ENCODE results near the gene GIMD1. TPM values are rescaled to one million over a fixed set of nuclear protein-coding genes. Genes with fewer than 3 reads are reported as not detected.

The GIMD1 gene
- total RNA-seq, 1 experiment from 2014 or later, result not detected

DNA sequence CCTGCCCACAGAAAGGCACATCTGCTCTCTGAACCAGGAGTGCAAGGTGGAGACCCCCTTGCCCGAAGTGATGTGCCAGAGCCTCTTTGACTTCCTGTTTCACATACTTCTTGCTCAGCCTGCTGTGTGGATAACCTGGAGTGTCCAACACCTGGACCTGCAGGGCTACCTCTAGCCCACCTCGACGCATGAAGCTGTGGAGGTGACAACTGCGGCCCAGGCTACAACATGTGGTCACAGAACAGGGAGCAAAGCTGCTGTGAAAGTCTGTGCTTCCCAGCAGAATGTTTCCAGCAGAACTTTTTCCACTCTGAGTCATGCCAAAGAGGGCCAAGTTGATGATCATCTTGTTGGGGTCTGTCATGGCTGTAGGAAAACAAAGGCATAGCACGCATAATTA, 1.5 kb downstream of the GIMD1 start:
- Histone ChIP-seq H3K4me3 (ENCODE audit: low read depth in 2 of 2, low read length in 2 of 2) (no peak overlapping the region), H3K9me3 (ENCODE audit: control insufficient read depth, insufficient read depth, low read depth, low read length) (no peaks in the 10 kb centered on the region), H3K36me3 (ENCODE audit: control insufficient read depth, insufficient read depth, low read length) (no peaks in the 10 kb centered on the region), H3K4me1 (ENCODE audit: control insufficient read depth, insufficient read depth, low read length) (no peaks in the 10 kb centered on the region), H3K27me3 (ENCODE audit: control insufficient read depth, insufficient read depth, low read length) (no peaks in the 10 kb centered on the region), H3K27ac (ENCODE audit: low read length) (no peak overlapping the region)
- CTCF ChIA-PET, result no interaction called here
- POLR2A ChIA-PET, result no interaction called here
- DNase-seq (ENCODE audit: low read depth, low spot score) (no peak), ATAC-seq (no peak)
- no peak for TF ChIP-seq POLR2AphosphoS5 (IDR thresholded peaks at IDR 0.05; ENCODE audit: low read depth, low read length)
- TF ChIP-seq, protein P1, sequence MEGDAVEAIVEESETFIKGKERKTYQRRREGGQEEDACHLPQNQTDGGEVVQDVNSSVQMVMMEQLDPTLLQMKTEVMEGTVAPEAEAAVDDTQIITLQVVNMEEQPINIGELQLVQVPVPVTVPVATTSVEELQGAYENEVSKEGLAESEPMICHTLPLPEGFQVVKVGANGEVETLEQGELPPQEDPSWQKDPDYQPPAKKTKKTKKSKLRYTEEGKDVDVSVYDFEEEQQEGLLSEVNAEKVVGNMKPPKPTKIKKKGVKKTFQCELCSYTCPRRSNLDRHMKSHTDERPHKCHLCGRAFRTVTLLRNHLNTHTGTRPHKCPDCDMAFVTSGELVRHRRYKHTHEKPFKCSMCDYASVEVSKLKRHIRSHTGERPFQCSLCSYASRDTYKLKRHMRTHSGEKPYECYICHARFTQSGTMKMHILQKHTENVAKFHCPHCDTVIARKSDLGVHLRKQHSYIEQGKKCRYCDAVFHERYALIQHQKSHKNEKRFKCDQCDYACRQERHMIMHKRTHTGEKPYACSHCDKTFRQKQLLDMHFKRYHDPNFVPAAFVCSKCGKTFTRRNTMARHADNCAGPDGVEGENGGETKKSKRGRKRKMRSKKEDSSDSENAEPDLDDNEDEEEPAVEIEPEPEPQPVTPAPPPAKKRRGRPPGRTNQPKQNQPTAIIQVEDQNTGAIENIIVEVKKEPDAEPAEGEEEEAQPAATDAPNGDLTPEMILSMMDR (IDR thresholded peaks at IDR 0.05), result no peak
- TF ChIP-seq TCF7L2 (IDR thresholded peaks at IDR 0.05; ENCODE audit: low read depth, low read length), result no peak
- TF ChIP-seq, protein P2, sequence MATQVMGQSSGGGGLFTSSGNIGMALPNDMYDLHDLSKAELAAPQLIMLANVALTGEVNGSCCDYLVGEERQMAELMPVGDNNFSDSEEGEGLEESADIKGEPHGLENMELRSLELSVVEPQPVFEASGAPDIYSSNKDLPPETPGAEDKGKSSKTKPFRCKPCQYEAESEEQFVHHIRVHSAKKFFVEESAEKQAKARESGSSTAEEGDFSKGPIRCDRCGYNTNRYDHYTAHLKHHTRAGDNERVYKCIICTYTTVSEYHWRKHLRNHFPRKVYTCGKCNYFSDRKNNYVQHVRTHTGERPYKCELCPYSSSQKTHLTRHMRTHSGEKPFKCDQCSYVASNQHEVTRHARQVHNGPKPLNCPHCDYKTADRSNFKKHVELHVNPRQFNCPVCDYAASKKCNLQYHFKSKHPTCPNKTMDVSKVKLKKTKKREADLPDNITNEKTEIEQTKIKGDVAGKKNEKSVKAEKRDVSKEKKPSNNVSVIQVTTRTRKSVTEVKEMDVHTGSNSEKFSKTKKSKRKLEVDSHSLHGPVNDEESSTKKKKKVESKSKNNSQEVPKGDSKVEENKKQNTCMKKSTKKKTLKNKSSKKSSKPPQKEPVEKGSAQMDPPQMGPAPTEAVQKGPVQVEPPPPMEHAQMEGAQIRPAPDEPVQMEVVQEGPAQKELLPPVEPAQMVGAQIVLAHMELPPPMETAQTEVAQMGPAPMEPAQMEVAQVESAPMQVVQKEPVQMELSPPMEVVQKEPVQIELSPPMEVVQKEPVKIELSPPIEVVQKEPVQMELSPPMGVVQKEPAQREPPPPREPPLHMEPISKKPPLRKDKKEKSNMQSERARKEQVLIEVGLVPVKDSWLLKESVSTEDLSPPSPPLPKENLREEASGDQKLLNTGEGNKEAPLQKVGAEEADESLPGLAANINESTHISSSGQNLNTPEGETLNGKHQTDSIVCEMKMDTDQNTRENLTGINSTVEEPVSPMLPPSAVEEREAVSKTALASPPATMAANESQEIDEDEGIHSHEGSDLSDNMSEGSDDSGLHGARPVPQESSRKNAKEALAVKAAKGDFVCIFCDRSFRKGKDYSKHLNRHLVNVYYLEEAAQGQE (IDR thresholded peaks at IDR 0.05; ENCODE audit: insufficient read depth in 1 of 2, low read depth in 2 of 2, low read length in 1 of 2), result no peak
- no peak for TF ChIP-seq SIN3A (IDR thresholded peaks at IDR 0.05; ENCODE audit: borderline replicate concordance, insufficient read depth, low read depth, low read length)
- BruUV-seq (replicated peaks), result no TSS peak
- intact Hi-C loops (cut with micrococcal nuclease; ENCODE audit: unreplicated experiment) (loop anchor here (5.0 kb wide), 1 partner anchor 440 kb away; no protein-coding TSS in a partner anchor), in situ Hi-C loops (cut with HindIII; ENCODE audit: low pct_unique_long_range_greater_than_20kb, low sequenced_read_pairs) (no loop called here)

DNA sequence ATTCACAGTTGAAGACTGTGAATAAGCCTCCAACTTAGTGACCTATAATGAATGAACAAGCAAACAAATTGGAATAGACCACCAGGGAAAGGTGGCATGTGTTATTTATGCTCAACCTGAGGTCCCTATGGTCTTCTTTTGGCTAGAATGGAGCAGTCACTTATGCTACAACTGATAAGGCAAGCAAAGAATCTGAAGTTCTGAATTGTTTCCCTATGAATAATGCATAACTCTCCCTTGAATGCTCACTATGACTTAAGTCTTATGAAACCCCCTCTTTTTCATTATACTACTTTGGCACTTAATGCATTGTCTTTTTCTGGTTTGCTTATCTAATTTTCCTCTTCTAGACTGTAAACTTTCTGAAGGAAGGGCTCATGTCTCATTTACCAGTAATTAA, 2.6 kb downstream of the GIMD1 start:
- ChIA-PET CTCF (no interaction called here), POLR2A (no interaction called here)
- Histone ChIP-seq H3K4me1 (ENCODE audit: control insufficient read depth, insufficient read depth, low read length) (no peaks in the 10 kb centered on the region), H3K9me3 (ENCODE audit: control insufficient read depth, insufficient read depth, low read depth, low read length) (no peaks in the 10 kb centered on the region), H3K27me3 (ENCODE audit: control insufficient read depth, insufficient read depth, low read length) (no peaks in the 10 kb centered on the region), H3K36me3 (ENCODE audit: control insufficient read depth, insufficient read depth, low read length) (no peaks in the 10 kb centered on the region), H3K27ac (ENCODE audit: low read length) (no peak overlapping the region), H3K4me3 (ENCODE audit: low read depth in 2 of 2, low read length in 2 of 2) (no peak overlapping the region)
- TF ChIP-seq POLR2AphosphoS5 (IDR thresholded peaks at IDR 0.05; ENCODE audit: low read depth, low read length) (no peak), SIN3A (IDR thresholded peaks at IDR 0.05; ENCODE audit: borderline replicate concordance, insufficient read depth, low read depth, low read length) (no peak), TCF7L2 (IDR thresholded peaks at IDR 0.05; ENCODE audit: low read depth, low read length) (no peak)
- TF ChIP-seq, protein P1 (IDR thresholded peaks at IDR 0.05), result no peak
- ATAC-seq, result no peak
- no peak for DNase-seq (ENCODE audit: low read depth, low spot score)
- no TSS peak for BruUV-seq (replicated peaks)
- intact Hi-C loops (cut with micrococcal nuclease; ENCODE audit: unreplicated experiment) (loop anchor here (5.0 kb wide), 1 partner anchor 441 kb away; no protein-coding TSS in a partner anchor), in situ Hi-C loops (cut with HindIII; ENCODE audit: low pct_unique_long_range_greater_than_20kb, low sequenced_read_pairs) (no loop called here)

Data from Panc1 (cell line).